ENCODE results near the gene B3GALT4.

The B3GALT4 gene

DNA sequence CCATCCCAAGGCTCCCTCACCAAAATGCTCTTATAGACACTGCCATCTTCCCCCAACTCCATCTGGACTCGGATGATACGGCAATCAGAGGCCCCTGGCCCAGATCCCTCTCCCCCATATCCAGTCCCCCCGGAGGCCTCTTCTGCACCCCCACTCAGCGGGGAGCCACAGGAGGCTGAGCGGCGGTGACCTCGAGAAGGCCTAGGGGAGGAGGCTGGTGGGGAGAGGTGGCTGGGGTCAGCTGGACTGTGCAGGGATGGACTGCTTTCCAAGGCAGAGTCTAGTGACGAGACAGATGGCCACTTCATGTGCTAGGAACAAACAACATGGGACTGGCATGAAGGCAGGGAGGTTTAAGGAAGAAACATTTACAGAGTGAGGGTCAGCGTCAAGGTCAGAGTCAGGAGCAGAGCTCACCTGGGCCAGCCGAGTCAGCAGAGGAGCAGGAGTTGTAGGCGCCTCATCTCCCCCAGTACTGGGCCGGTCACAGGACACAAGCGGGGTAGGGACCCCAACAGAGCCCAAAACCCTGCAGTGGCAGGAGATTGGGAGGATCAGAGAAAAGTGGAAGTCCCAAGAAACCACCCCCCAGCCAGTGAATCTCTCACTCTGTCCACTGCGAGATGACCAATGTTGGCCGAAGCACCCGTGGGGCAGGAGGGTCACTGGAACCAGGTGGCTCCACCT is 16.2 kb downstream of the B3GALT4 start:
- no peak for FAIRE-seq

DNA sequence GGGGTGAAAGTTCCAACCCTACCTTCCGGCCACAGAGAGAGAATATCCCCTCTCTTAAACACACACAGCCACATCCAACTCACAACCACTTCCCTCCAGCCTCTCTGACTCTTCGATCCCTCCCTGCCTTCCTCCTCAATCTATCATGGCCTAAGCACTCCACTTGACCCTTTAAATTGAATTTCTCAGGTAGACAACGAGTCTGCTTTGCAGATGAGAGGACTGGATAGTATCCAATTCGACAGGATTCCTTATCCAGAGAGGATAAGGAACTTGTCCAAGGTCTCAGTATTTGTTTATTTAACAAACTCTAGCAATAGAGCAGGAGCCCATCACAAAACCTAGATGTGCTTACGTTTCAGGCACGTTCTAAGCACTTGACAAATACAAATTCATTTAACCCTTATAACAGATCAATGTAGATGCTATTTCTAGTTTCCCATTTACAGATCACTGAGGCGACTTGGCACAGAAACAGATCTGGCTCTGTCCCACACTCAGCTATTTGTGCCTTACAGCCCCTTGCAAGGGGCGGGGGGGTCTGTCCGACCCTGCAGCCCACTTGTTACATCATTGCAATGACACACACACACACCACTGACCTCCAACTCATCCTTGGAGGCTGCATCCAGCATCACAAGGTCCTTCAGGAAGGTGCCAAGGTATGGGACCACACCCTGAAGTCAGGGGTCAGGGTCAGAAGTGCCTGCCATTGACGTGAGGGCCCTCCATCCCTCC is 17.3 kb downstream of the B3GALT4 start:
- no peak for FAIRE-seq

DNA sequence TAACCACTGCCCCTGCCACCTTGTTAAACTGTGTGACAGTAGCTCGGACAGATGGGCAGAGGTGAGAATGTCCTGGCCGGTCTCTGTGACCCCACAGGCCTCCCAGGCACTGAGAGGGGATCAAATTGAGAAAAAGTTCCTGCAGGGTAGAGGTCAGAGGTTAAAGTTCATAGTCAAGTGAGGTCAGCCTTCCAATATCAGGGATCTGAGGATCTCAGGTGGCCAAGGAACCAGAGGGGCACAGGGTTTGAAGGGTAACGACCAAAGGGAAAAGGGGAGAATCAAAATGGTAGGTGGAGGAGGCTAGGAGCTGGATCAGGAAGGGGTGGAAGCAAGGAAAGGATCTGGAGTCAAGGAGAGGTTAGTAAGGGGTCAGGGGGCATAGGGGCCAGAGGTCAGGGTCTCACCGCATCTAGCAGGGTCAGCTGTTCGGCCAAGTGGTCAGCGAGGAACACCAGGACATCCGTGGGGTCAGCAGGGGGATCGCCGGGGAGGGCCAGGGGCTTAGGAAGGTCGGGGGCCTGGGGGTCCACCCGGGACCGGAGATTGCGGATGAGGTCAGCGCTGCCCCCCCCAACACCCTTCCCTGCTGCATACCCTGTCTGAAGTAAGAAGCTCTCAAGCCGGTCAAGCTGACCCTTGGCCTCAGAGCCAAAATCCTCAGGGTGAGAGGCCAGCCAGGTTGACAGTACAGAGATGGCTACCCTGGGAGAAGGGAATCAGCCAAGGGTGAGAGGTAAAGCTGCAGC is 18.9 kb downstream of the B3GALT4 start:
- FAIRE-seq: no peak

DNA sequence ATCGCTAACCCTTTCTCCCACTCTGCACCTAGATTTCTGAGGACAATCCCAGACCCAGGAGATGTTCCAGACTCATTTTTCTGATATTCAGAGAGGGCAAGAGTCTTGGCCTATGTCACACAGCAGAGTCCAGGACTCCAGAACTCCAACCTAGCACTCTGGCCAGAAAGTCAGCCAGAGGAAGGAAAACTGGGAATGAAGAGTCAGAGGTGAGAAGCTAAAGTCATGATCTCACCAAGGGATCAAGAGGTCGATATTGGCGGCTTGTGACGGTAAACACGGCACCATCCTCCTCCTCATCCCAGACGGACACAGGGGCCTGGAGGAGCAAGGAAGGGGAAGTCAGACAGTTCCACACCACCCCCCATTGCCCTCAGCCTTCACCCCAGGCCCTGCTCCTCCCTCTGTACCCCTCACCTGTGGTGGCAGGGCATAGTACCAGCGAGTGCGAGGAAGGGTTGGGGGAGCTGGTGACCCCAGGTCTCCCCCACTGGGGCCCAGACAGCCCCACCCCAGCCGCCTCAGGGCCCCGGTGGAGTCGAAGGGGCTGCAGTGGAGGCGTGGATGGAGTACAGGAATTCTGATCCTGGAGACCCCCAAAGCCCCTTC is 20.0 kb downstream of the B3GALT4 start:
- no peak for FAIRE-seq

DNA sequence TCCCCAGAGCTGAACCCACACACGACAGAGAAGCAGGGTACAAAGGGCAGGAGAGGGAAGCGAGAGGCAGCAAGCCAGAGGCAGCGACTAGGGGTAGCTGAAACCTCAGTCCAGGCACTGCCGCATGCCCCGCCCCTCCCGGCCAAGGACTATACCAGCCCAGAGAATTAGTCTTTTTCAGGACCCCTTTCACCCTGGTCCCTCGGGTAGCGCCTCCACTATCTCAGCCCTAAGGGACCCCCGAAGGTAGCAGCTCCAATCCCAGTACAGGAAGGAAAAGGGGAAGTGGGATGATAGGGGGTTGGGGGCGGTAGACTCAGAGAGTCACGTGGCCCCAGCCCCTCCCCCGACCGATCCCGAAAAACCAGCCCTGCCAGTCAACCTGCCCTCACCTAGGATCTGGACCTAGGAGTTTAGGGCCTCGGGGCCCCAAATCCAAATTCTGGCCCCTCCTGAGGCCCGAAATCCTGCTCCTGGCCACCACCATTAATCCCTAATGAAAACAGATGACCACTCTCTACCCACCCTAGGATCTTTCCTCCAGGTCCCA is 20.6 kb downstream of the B3GALT4 start:
- FAIRE-seq: no peak

DNA sequence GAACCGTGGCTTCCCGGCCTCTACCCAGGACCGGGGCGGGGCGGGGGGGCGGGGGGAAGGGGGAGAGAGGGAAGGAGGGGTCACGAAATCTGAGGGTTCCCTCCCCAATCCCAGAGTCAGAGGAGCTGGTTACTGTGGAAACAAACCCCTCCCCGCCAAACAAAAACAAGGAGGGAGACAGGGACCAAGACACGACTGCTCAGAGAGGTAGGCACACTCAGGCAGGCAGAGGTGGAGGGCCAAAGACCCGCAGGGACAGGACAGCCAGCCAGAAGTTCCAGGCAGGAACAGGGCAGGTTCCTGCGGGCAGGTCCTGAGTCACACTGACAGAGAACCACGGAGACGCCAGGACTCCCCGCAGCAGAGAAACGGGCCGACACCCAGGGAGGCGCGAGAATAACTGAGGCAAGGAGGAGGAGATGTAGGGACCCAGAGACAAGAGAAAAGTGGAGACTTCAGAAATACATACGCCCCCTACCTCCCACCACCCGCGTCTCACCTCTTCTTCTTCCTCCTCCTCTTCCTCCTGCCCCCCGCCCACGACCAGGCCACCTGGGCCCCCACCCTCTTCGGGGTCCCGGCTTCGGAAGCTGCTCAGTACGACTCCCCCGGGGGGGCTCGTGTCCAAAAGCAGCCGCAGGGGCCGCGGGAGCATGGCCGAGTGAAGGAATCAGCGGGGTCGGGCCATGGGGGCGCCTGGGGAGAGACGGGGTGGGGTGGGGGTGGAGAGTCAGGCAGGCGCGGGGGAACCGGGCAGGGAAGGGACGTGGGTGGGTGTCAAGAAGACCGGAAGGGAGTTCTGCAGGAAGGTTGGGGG is 21.2 kb downstream of the B3GALT4 start:
- no peak for FAIRE-seq

DNA sequence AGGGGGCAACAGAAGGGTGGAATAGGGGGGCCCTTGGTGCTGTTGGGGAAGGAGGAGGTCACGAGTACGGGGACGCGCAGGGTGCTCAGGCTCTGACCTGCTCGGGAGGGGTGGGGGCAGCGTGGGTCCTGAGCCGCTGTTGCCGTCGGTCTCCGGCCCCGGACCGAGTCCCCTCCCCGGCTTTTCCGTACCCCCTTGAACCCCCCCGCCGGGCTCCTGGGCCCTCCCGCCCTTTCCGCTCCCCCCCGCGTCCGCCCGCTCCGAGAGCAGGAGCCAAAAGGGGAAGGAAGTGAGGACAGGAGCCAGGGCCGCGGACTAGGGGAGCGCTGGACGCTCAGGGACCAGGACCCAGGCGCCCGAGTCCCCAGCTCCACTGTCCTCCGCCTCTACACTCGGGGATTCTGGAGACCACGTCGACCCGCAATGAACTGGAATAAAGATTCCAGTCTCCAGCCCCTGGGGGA is 21.9 kb downstream of the B3GALT4 start, which contains the start of gene RGL2:
RGL2 (minus strand) TSS at position 170 of the 464 bp plus-strand sequence. CDS start 332 bp downstream, outside the sequence.
- no peak for FAIRE-seq

DNA sequence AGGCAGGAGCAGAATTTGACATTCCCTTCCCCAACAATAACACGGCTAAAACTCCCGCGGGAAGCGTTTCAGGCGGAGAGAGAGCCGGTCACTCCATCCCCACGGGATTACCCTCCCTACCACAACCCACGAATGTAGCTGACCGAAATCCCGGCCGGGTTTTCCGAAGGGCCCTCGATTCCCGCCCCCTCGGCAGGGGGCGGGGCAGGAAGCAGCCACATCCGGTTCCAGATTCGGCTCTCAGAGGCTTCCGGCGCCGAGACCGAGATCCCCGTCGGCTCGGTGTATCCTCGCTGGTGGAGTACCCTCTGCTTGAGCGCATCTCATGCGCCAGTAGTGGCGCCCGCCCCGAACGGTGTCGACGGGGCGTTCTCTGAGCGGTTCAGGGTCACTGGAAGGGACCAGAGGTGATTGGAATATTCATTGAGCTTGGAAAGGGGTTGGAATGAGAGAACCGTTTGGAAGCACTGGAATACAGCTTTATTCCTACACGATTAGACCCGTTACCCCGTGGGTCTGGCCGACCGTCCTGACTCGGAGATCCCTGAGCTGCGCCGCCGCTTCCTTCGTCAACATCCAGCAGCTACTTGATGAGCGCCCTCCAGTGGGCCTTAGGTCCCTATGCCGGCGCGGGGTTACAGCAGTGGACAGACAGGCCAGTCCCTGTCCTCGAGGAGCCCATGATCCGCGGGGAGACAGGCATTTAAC is 22.5 kb downstream of the B3GALT4 start:
- FAIRE-seq: peak; percentile 55

DNA sequence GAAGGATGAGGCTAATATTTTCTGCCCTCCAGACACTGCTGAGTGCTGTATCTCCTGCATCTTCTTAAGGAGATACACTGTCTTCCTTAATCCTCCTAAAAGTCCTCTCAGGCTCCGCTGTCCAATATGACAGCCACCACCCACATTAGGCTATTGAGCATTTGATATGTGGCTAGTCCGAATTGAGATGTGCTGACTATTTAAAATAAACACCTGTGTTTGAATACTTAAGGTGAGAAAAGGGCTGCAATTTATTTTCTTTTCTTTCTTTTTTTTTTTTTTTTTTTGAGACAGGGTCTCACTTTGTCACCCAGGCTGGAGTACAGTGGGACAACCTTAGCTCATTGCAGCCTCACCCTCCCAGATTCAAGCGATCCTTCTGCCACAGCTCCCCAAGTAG is 25.0 kb downstream of the B3GALT4 start:
- FAIRE-seq: no peak

DNA sequence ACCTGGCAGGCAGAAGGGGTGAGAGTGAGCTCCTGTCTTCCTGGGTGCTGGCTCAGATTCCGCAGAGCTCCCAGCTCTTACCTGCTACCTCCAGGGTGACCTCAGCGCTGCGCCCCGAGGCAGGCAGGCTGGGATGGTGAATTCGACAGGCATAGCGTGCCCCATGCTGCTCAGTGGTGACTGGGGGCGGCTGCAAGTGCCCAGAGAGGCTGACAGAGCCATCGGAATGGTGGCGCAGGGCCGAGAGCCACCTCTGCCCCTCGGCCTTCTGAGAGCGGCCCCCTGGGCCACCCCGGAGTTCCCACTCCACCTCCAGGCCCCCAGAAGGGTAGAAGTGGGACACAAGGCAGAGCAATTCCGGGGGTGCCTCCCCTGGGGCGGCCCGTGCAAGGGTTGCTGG is 27.3 kb downstream of the B3GALT4 start:
- no peak for FAIRE-seq

DNA sequence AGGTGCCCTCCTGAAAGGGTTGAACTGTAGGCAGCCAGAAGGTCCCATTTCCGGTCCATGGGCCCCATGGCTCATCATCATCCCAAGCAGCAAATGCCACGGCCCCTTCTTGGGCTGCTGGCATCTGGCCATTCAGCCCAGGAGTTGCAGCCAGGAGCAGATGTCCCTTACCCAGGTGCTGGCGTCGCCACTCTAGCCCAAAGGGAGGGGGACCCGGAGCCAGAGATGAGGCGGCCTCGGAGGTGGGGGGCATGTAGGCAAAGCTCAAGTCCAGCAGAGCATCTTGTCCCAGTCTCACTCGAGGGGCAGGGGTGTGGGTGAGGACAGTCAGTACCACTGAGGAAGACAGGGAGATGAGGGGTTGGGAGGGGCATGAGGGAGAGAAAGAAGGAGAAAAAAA is 28.1 kb downstream of the B3GALT4 start:
- FAIRE-seq: no peak

DNA sequence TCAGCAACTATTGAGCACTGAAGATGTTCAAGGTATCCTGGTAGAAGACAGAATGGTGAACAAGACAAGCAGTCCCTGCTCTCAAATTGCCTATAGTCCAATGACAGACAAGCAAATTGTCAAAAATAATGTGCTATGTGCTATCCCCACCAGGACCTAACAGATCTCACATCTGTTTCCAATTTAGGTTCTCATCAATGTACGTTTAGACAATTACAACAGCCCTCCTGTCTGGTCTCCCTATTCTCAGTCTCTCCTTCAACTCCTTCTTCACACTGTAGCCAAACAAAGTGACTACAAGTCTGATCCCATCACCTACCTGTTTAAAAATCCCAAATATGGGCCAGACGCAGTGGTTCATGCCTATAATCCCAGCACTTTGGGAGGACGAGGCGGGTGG is 29.4 kb downstream of the B3GALT4 start:
- no peak for FAIRE-seq

DNA sequence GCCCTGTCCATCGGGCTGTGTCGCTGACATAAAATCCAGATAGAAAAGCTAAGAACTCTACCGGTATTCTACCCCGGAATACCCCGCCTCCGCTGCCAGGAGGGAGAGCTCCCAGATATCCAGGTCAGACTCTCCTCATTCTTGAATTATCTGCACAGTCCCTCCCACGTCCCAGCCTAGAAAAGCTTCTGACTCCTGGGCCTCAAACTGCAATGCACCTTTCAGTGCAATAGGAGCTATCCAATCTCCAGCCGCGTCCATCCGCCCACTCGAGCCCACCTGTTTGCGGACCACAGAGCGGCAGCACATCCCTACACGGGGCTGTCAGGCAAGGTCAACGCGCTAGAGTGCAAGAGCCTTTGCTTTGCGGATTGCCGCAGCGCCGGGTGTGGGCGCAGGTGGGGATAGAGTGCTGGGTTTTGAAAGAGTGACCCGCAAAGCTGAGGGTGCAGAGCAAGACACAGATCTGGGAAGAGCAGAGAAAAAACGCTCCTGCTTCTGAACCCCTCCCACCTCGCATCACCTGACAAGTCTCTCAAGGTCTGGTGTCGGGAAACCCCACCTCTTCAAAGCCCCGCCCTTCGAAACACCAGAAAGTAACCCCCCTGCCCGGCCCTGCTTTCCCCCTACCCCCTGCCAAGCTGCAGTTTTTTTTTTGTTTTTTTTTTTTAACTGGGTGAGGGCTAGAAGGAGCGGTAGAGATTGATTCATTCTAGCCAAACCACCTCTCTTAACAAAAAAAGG is 35.6 kb downstream of the B3GALT4 start:
- no peak for FAIRE-seq

DNA sequence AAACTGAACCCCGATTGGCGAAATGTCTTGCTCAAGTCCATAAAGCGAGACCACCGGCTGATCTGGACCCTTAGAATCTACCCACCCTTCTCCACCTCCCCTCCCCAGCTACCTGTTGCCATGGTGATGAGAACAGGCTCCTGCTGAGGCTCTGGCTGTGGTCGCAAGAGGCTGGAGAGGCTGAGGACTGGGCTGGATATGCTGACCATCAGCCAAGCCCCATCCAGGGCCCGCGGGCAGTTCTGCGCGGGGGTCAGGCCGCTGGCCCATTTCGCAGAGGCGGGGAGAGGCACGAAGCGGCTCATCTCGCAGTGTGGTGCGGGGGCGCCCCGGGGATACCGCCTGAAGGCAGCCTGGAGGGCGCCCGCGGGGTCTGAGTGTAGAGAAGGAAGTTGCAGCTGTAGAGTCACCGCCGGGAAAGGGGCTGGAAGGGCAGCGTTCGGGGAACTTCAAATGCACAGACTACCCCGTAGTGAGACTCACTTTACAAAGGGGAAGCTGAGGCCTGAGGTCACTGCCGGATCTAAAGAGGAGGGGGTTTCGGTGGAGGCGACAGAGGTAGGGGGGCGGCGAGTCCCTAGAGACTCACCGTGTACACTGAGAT is 36.3 kb downstream of the B3GALT4 start:
- no peak for FAIRE-seq

DNA sequence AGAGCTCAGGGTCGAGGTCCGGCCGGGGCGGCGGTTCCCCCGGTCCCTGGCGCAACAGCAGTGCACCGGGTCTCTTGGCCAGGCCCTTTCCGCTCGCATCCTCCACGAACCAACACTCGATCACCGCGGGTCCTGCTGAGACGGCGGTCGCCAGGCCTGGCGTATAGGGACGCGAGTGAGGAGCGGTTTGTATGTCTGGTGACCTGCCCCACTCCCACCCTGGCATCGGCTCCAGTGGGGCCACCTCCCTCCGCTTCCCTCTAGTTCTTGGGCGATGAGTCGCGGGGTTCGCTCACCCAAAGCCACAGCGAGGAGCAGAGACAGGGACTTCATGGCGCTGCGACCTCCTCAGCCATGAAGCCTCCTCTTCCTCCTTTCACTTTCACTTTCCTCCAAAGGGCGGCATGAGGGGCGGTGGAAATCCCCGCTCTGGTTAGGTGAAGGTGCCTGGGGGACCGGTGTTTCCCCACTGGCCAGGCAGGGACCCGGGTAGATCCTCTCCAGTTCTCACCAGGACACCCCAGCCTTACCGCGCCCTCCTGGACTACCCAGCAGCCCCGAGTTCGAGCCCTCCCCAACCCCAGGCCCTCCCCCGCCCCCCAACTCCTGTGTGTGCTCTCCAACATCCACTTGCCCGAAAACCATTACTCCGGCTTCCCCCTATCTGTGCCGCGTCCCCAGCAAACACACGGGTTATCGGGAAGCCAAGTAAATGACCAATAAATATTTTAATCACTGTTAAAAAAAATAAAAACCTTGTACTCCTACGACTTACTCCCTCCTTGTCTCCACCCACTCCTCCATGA is 37.0 kb downstream of the B3GALT4 start, which contains the start of gene TAPBP:
TAPBP (minus strand) TSS at position 370 of the 806 bp plus-strand sequence; CDS start at position 333, 37 bp downstream.
- no peak for FAIRE-seq

DNA sequence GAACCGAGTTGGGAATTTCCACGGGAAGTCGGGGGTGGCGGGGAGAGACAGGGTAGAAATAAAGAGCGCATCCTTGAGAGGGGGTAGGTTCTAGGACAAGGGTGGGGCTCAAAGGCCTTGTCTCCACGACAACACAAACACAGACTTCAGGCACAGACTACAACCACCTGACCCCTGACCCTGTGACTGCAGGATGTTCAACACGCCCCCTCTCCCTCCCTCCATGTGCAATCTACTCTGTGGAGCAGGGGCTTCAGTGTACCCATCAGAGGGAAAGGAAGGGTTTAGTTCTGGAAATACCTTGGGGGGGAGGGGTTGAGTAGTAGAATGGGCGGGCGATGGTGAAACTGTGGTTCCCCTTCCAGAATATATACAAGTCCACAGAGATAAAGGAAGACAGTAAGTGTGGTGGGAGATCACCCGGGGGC is 37.6 kb downstream of the B3GALT4 start:
- FAIRE-seq: no peak

DNA sequence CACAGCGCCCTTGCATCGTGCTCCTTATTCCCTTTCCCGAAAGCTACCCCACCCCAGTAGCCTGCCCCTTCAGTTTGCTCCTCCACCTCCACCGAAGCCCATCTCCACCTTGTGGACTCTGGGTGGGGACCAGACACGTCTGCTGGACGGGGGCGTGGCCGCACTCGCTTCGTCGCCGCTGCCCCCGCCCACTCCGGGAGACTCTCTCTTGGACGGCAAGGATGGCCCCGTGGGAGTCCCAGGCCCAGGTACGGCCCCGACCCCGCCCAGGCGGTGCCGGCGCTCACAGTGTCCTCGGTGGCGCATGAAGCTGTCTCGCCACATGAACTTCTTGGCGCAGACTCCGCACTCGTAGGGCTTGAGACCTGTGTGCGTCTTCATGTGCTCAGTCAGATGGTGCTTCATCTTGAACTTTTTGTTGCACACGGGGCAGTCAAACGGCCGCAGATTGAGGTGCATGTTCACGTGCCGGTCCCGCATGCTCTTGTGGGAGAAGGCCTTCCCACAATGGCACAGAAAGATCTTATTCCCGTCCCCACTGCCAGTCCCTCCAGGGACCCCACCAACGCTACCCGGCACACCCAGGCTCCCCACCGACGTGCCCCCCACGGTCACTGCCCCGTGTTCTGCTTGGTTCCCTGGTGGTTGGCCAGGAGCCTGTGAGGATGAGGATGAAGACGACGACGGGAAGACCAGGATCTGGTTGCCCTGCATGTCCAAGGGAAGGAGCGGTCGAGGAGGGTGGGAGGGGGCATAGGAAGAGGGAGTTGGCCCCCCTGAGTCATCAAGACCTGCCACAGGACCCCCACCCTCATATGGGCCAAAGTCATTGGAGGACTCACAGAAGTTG is 38.2 kb downstream of the B3GALT4 start:
- FAIRE-seq: no peak

Measured in endometrium (tissue), 2 donors.